Stimulated activated naive CD4-positive, alpha-beta T cell (primary cell): Measurements from ENCODE around the gene RNF115.
"Not testable (repeated sequence)": the region's sequence is repeated elsewhere in the genome, so short reads cannot be mapped to it uniquely, and the experiment has no call there.

Source experiments
- DNase-seq, 6 experiments: peaks; one replicate each; lab custom pipeline; 2025; lab: John Stamatoyannopoulos, UW

Gene RNF115

GRCh38 chr1:145730467-145730866, 93.4 kb downstream of the RNF115 start:
- DNase-seq, result no peak

GRCh38 chr1:145729666-145730436, 94.0 kb downstream of the RNF115 start:
- DNase-seq, result no peak

GRCh38 chr1:145729196-145729595, 94.7 kb downstream of the RNF115 start:
- DNase-seq, result no peak

- DNase-seq, result not testable (repeated sequence)
Observed at GRCh38 chr1:145726193-145726592, 97.7 kb downstream of the RNF115 start.

GRCh38 chr1:145720878-145721671, 102.8 kb downstream of the RNF115 start:
- peak; percentile 10 to 65 (median 46) for DNase-seq

- no peak for DNase-seq
Observed at GRCh38 chr1:145720556-145720877, 103.4 kb downstream of the RNF115 start.

GRCh38 chr1:145719230-145720079, 104.4 kb downstream of the RNF115 start, which contains the start of gene CD160:
TSS of gene CD160 (plus strand) at chr1:145719499. CDS start at chr1:145728328, 8,829 bp downstream.
- DNase-seq, result no peak

- DNase-seq, result not testable (repeated sequence)
Observed at GRCh38 chr1:145718465-145718864, 105.4 kb downstream of the RNF115 start.

- DNase-seq, result no peak
Observed at GRCh38 chr1:145717833-145718232, 106.1 kb downstream of the RNF115 start.

GRCh38 chr1:145716641-145717345, 107.1 kb downstream of the RNF115 start:
- DNase-seq, result no peak

GRCh38 chr1:145714524-145715111, 109.3 kb downstream of the RNF115 start:
- no peak for DNase-seq

GRCh38 chr1:145711213-145711651, 112.7 kb downstream of the RNF115 start:
- no peak for DNase-seq

- DNase-seq, result no peak
Observed at GRCh38 chr1:145710291-145711027, 113.4 kb downstream of the RNF115 start.

- DNase-seq, result no peak
Observed at GRCh38 chr1:145708063-145708462, 115.8 kb downstream of the RNF115 start.

GRCh38 chr1:145707183-145707867, 116.6 kb downstream of the RNF115 start, which contains the start of gene PDZK1:
TSS of gene PDZK1 (minus strand) at chr1:145707368. CDS start at chr1:145688021, 19,347 bp downstream.
- DNase-seq, result no peak

- no peak for DNase-seq
Observed at GRCh38 chr1:145706086-145706664, 117.7 kb downstream of the RNF115 start.

- DNase-seq, result no peak
Observed at GRCh38 chr1:145705622-145706021, 118.3 kb downstream of the RNF115 start.

- no peak for DNase-seq
Observed at GRCh38 chr1:145702826-145703225, 121.1 kb downstream of the RNF115 start.

- no peak for DNase-seq
Observed at GRCh38 chr1:145702052-145702451, 121.8 kb downstream of the RNF115 start.
